Suprapubic skin (tissue), 3 donors: ENCODE data around the gene EHF.

ENCODE experiments used
- CTCF ChIP-seq, 2 donors: fragments of 200-600 bp in 1 of 2; fragments of 450-650 bp in 1 of 2; sonication (generic) in 1 of 2; IDR thresholded peaks; one replicate each; pipeline ENCODE4 v1.5.1; 2016 to 2019; ENCODE audit warnings: antibody characterized with exemption in 2 of 2, mild to moderate bottlenecking in 1 of 2, moderate library complexity in 1 of 2
- POLR2AphosphoS5 ChIP-seq, 3 donors: sonication (generic); formaldehyde crosslinking; IDR thresholded peaks; one replicate each; pipeline ENCODE4 v1.6.1; 2017; ENCODE audit warnings: antibody characterized with exemption in 3 of 3

- TF ChIP-seq CTCF (IDR thresholded peaks at IDR 0.05) (no peak), POLR2AphosphoS5 (IDR thresholded peaks at IDR 0.05) (no peak)
Measured at GRCh38 chr11:34587282-34587677, 33.6 kb upstream of the EHF start.
